Right hindlimb (tissue), 1 donor: ENCODE measurements around the gene ACTL8.

Experiments
- DNase-seq: peaks from one replicate; pipeline ENCODE4 v3.0.0-alpha.2; 2018

Gene ACTL8

GRCh38 chr1:17773591-17774326, 18.6 kb downstream of the ACTL8 start:
- DNase-seq = no peak

GRCh38 chr1:17774452-17774851, 19.3 kb downstream of the ACTL8 start:
- DNase-seq = no peak

GRCh38 chr1:17775796-17776195, 20.7 kb downstream of the ACTL8 start:
- no peak for DNase-seq

- no peak for DNase-seq
Observed at GRCh38 chr1:17776426-17776825, 21.3 kb downstream of the ACTL8 start.

GRCh38 chr1:17777330-17777729, 22.2 kb downstream of the ACTL8 start:
- no peak for DNase-seq

GRCh38 chr1:17777818-17778217, 22.7 kb downstream of the ACTL8 start:
- DNase-seq = no peak

- no peak for DNase-seq
Observed at GRCh38 chr1:17780916-17781315, 25.8 kb downstream of the ACTL8 start.

GRCh38 chr1:17789926-17790325, 34.8 kb downstream of the ACTL8 start:
- no peak for DNase-seq

GRCh38 chr1:17790383-17791054, 35.4 kb downstream of the ACTL8 start:
- no peak for DNase-seq

GRCh38 chr1:17791055-17791390, 35.9 kb downstream of the ACTL8 start:
- peak; percentile 29 for DNase-seq

- DNase-seq = no peak
Observed at GRCh38 chr1:17791480-17791879, 36.3 kb downstream of the ACTL8 start.

- no peak for DNase-seq
Observed at GRCh38 chr1:17792421-17792820, 37.3 kb downstream of the ACTL8 start.

- DNase-seq = no peak
Observed at GRCh38 chr1:17795081-17795809, 40.1 kb downstream of the ACTL8 start.

GRCh38 chr1:17795836-17796645, 40.9 kb downstream of the ACTL8 start:
- no peak for DNase-seq

GRCh38 chr1:17797478-17797877, 42.3 kb downstream of the ACTL8 start:
- no peak for DNase-seq

- DNase-seq = no peak
Observed at GRCh38 chr1:17798011-17798410, 42.9 kb downstream of the ACTL8 start.

- no peak for DNase-seq
Observed at GRCh38 chr1:17798799-17799382, 43.8 kb downstream of the ACTL8 start.

GRCh38 chr1:17799642-17800041, 44.5 kb downstream of the ACTL8 start:
- no peak for DNase-seq

GRCh38 chr1:17802164-17802563, 47.0 kb downstream of the ACTL8 start:
- no peak for DNase-seq

GRCh38 chr1:17802945-17803344, 47.8 kb downstream of the ACTL8 start:
- no peak for DNase-seq

GRCh38 chr1:17805869-17806684, 50.9 kb downstream of the ACTL8 start:
- no peak for DNase-seq

- DNase-seq = no peak
Observed at GRCh38 chr1:17808816-17809215, 53.7 kb downstream of the ACTL8 start.
